ENCODE results near the gene SIPA1.

DNA sequence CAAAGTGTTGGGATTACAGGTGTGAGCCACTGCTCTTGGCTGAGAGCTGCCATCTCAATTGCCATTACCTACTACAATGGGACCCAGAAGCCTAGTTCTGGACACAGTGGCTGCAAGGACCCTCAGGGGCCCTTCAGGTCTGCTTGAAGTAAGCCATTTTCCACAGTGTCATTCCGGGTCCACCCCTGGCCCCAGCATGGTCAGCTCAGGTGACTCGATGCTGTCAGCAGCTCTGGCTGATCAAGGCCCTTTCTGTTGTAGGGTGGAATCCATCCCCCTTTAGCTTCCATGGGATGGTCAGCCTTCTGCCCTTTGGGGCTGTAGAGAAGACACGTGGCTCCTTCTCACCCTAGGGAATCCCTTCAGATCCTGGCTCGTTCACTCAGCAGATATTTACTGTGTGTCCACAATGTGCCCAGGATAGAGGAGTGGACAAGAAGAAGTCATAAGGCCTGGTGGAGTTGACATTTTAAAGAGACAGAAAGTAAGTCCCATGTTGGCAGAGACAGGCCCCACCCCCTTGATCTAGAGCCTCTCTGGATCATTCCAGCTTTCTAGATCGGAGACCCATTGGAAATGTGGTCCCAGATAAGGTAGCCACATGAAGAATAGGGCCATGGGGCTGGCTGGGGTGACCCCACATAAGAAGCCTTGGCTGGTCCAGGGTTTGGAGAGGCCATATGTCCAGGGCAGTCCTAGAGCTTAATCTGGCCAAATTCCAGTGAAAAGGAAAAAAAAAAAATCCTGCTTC is 59.1 kb downstream of the SIPA1 start:
- TF ChIP-seq, protein P1, sequence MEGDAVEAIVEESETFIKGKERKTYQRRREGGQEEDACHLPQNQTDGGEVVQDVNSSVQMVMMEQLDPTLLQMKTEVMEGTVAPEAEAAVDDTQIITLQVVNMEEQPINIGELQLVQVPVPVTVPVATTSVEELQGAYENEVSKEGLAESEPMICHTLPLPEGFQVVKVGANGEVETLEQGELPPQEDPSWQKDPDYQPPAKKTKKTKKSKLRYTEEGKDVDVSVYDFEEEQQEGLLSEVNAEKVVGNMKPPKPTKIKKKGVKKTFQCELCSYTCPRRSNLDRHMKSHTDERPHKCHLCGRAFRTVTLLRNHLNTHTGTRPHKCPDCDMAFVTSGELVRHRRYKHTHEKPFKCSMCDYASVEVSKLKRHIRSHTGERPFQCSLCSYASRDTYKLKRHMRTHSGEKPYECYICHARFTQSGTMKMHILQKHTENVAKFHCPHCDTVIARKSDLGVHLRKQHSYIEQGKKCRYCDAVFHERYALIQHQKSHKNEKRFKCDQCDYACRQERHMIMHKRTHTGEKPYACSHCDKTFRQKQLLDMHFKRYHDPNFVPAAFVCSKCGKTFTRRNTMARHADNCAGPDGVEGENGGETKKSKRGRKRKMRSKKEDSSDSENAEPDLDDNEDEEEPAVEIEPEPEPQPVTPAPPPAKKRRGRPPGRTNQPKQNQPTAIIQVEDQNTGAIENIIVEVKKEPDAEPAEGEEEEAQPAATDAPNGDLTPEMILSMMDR (IDR thresholded peaks at IDR 0.05; ENCODE audit: low read length), result no peak
- no peak for TF ChIP-seq EZH2 (IDR thresholded peaks at IDR 0.05; ENCODE audit: borderline replicate concordance, low read length)

Measured in OCI-LY1 (cell line).